ENCODE data around the gene LBR.

DNA sequence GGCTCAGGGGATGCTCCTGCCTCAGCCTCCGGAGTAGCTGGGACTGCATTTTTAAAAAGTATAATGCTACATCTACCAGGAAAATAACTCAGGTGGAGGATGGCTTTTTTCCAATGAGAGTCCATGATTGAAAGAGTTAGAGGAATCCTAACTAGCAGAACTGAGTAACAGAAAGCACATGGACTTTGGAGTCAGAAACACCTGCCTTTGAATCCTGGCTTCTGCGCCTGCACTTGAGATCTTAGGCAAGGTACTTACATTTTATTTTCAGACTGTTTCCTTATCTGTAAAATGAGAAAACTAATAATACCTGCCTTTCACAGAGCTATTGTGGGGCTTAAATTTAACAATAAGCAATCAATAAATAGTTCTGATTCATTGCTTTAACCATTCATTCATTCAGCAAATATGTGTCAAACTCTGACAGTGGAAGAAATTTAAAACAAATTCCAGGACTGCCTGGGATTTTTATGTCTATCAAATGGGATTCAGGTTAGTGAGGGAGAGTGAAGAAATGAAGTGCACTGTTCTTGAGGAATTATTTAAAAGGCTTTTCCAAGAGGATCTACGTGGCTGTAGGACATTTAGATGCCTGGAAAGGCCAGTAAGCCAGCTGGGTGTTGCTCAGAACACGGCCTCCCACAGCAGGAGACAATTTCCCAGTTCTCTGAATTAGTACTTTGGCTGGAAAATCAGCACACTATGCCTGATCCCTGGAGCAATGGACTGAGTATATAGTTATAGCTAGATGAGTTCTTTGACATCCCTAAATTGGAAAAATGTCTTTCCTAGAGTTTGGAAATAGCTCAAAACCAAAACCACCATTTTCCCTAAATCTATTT lies 12.8 kb upstream of the LBR start:
- TF ChIP-seq, protein P1, sequence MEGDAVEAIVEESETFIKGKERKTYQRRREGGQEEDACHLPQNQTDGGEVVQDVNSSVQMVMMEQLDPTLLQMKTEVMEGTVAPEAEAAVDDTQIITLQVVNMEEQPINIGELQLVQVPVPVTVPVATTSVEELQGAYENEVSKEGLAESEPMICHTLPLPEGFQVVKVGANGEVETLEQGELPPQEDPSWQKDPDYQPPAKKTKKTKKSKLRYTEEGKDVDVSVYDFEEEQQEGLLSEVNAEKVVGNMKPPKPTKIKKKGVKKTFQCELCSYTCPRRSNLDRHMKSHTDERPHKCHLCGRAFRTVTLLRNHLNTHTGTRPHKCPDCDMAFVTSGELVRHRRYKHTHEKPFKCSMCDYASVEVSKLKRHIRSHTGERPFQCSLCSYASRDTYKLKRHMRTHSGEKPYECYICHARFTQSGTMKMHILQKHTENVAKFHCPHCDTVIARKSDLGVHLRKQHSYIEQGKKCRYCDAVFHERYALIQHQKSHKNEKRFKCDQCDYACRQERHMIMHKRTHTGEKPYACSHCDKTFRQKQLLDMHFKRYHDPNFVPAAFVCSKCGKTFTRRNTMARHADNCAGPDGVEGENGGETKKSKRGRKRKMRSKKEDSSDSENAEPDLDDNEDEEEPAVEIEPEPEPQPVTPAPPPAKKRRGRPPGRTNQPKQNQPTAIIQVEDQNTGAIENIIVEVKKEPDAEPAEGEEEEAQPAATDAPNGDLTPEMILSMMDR (conservative IDR thresholded peaks at IDR 0.05): no peak
- no peak for TF ChIP-seq ZFX (IDR thresholded peaks at IDR 0.05)

All from C4-2B (cell line).